GM12878 (cell line): ENCODE measurements around the gene IQCC. TPM values are rescaled to one million over a fixed set of nuclear protein-coding genes. Genes with fewer than 3 reads are reported as not detected.

ENCODE experiments used
- CHD2 ChIP-seq: IDR thresholded peaks from 2 replicates; pipeline ENCODE4 v1.6.1; 2011; ENCODE audit warnings: low read depth, low read length, improper control_type of control experiment, borderline replicate concordance
- CREB1 ChIP-seq: IDR thresholded peaks from 2 replicates; pipeline ENCODE4 v1.6.1; 2012; ENCODE audit warnings: low read depth, mild to moderate bottlenecking, inconsistent platforms
- E2F8 ChIP-seq: fragments of 450-650 bp; IDR thresholded peaks from 2 replicates; pipeline ENCODE4 v1.6.1; 2018; ENCODE audit warnings: mild to moderate bottlenecking, low read depth, moderate library complexity; ENCODE audit not compliant: partially characterized antibody
- EGR1 ChIP-seq, 2 experiments: IDR thresholded peaks; 1 replicate in 1 of 2; 2 replicates in 1 of 2; pipeline ENCODE4 v1.6.1; 2011 to 2012; ENCODE audit warnings: low read depth in 2 of 2, low read length in 2 of 2, borderline replicate concordance in 1 of 2, mild to moderate bottlenecking in 1 of 2, moderate library complexity in 1 of 2
- IRF3 ChIP-seq: fragments of 450-650 bp; IDR thresholded peaks from 2 replicates; pipeline ENCODE4 v1.6.1; 2014; ENCODE audit warnings: mild to moderate bottlenecking
- IRF4 ChIP-seq: IDR thresholded peaks from 2 replicates; pipeline ENCODE4 v1.6.1; 2011; ENCODE audit warnings: low read depth, low read length
- MEF2B ChIP-seq: fragments of 450-650 bp; IDR thresholded peaks from 2 replicates; pipeline ENCODE4 v1.6.1; 2018; ENCODE audit warnings: mild to moderate bottlenecking, moderate library complexity; ENCODE audit not compliant: partially characterized antibody, poor library complexity, severe bottlenecking
- POLR2A ChIP-seq: IDR thresholded peaks from 2 replicates; pipeline ENCODE4 v1.6.1; 2011; ENCODE audit warnings: low read depth, mild to moderate bottlenecking, low read length
- POLR2AphosphoS2 ChIP-seq: IDR thresholded peaks from 2 replicates; pipeline ENCODE4 v1.6.1; 2011; ENCODE audit warnings: low read depth, mild to moderate bottlenecking, low read length, improper control_type of control experiment, moderate library complexity
- RUNX3 ChIP-seq: IDR thresholded peaks from 2 replicates; pipeline ENCODE4 v1.6.1; 2012; ENCODE audit warnings: low read length, inconsistent platforms
- TAF1 ChIP-seq: IDR thresholded peaks from 2 replicates; pipeline ENCODE4 v1.6.1; 2011; ENCODE audit warnings: mild to moderate bottlenecking, low read depth, low read length, borderline replicate concordance
- USF2 ChIP-seq: IDR thresholded peaks from 2 replicates; pipeline ENCODE4 v1.6.1; 2011; ENCODE audit warnings: low read depth, low read length, improper control_type of control experiment, borderline replicate concordance
- ZBTB40 ChIP-seq: fragments of 450-650 bp; IDR thresholded peaks from 2 replicates; pipeline ENCODE4 v1.6.1; 2016; ENCODE audit warnings: mild to moderate bottlenecking, moderate library complexity, borderline replicate concordance
- polyA plus RNA-seq, 11 experiments: library from polyadenylated mRNA; depleted of rRNA in 4 of 11; unstranded in 6 of 11; stranded (reverse) in 5 of 11; fragments of >200 nt; fragmentation: Nextera tagmentation in 4 of 11; fragmentation: Illumina TruSeq in 1 of 11; extraction: Ambion mirVana in 4 of 11; extraction: Trizol in 1 of 11; gene quantifications; 1 replicate in 1 of 11; 2 replicates in 10 of 11; pipeline versions ENCODE4 v1.2.1 to v1.2.3, GENCODE V29; 2011 to 2016; ENCODE audit warnings: inconsistent platforms in 2 of 11, missing spikeins in 2 of 11, low read depth in 1 of 11
- total RNA-seq, 4 experiments: library from RNA; depleted of rRNA in 3 of 4; stranded (reverse); fragments of >200 nt in 3 of 4; fragmentation: Illumina TruSeq in 1 of 4; extraction: Trizol in 1 of 4; gene quantifications; 2 replicates each; pipeline versions ENCODE4 v1.2.1 to v1.2.3, GENCODE V29; 2013 to 2021

IQCC gene
- total and polyA plus RNA-seq, 10 of the 15 experiments (the other 5 are each of a cell fraction or from before 2014, with no cell fraction given): 2.1 to 6.8 (median 4.9) TPM

- TF ChIP-seq ZBTB40 (peak; percentile 95), EGR1 (IDR thresholded peaks at IDR 0.05; ENCODE audit: borderline replicate concordance in 1 of 2, low read depth in 2 of 2, low read length in 2 of 2) (peak in 1 of 2 experiments; percentile 55; a peak in 1 of 3 replicates), POLR2A (peak; percentile 90), RUNX3 (peak; percentile 41), IRF3 (no peak), POLR2AphosphoS2 (peak; percentile 83; the same call in 1 of the 2 replicates), CREB1 (peak; percentile 90), IRF4 (peak; percentile 32; the same call in 1 of the 2 replicates), TAF1 (peak; percentile 59; the same call in 1 of the 2 replicates), E2F8 (peak; percentile 72), CHD2 (peak; percentile 53; the same call in 1 of the 2 replicates), MEF2B (peak; percentile 56), USF2 (no peak)
Observed at GRCh38 chr1:32221980-32222755, 16.7 kb downstream of the IQCC start, which contains the start of the genes EIF3I and TMEM234 (continued).
